B cell (primary cell): ENCODE measurements around the gene PALM. TPM values are rescaled to one million over a fixed set of nuclear protein-coding genes. Genes with fewer than 3 reads are reported as not detected.
A peak's percentile ranks its signal among the peaks of the same experiment; 100 is the strongest.

Experiments used
- ATAC-seq: fragments of 200-7000 bp; cut with Tn5 transposase; one replicate; pipeline ENCODE4 v1.10.0; 2021; ENCODE audit warnings: low read depth, mild to moderate bottlenecking, moderate number of reproducible peaks, moderate library complexity
- CTCF ChIA-PET: fragments of 350-600 bp; sonication (Branson Sonifier 250); formaldehyde crosslinking; loops from one replicate; lab custom pipeline; 2021; ENCODE audit warnings: antibody characterized with exemption, inconsistent platforms; lab: Charles Lee
- POLR2A ChIA-PET: fragments of 350-600 bp; sonication (Branson Sonifier 250); formaldehyde crosslinking; loops from one replicate; lab custom pipeline; 2021; ENCODE audit warnings: antibody characterized with exemption; lab: Charles Lee
- DNase-seq: peaks from one replicate; pipeline ENCODE4 v3.0.0; 2013
- H2AFZ ChIP-seq: 2 replicates; pipeline ENCODE4 v1.6.1; 2012; ENCODE audit warnings: mild to moderate bottlenecking, low read depth, low read length; ENCODE audit not compliant: insufficient read depth, poor library complexity, severe bottlenecking
- H3K27ac ChIP-seq, 2 donors: 1 replicate in 1 of 2; 2 replicates in 1 of 2; pipeline ENCODE4 v1.5.1; 2012 to 2013; ENCODE audit warnings: low read length in 2 of 2, mild to moderate bottlenecking in 2 of 2, moderate library complexity in 1 of 2
- H3K27me3 ChIP-seq, 4 experiments: fragments of 200-600 bp in 1 of 4; sonication (generic) in 1 of 4; replicated peaks in 1 of 4; 1 replicate in 2 of 4; 2 replicates in 2 of 4; pipeline versions ENCODE4 v1.6.1 to v1.7.0; 2013 to 2016; ENCODE audit warnings: low read length in 3 of 4, mild to moderate bottlenecking in 2 of 4, mixed read lengths in 1 of 4, moderate library complexity in 1 of 4; ENCODE audit not compliant: insufficient read depth in 4 of 4, control insufficient read depth in 3 of 4; ENCODE audit errors: control extremely low read depth in 1 of 4
- H3K36me3 ChIP-seq, 2 experiments: replicated peaks in 1 of 2; 1 replicate in 1 of 2; 2 replicates in 1 of 2; pipeline versions ENCODE4 v1.6.1 to v1.7.1; 2013; ENCODE audit warnings: low read length in 1 of 2; ENCODE audit not compliant: insufficient read depth in 2 of 2, control insufficient read depth in 1 of 2; ENCODE audit errors: control extremely low read depth in 1 of 2, extremely low read depth in 1 of 2
- H3K4me1 ChIP-seq, 2 donors: fragments of 200-600 bp in 1 of 2; sonication (generic) in 1 of 2; 1 replicate in 1 of 2; 2 replicates in 1 of 2; pipeline versions ENCODE4 v1.5.1 to v1.6.1; 2013 to 2017; ENCODE audit warnings: low read length in 2 of 2; ENCODE audit not compliant: control insufficient read depth in 2 of 2, insufficient read depth in 2 of 2
- H3K4me2 ChIP-seq: replicated peaks from 2 replicates; pipeline ENCODE3; 2012; ENCODE audit warnings: mild to moderate bottlenecking, low read depth, low read length; ENCODE audit not compliant: poor library complexity, severe bottlenecking
- H3K4me3 ChIP-seq, 5 experiments: fragments of 200-600 bp in 1 of 5; sonication (generic) in 1 of 5; 1 replicate in 3 of 5; 2 replicates in 2 of 5; pipeline versions ENCODE4 v1.5.1 to v1.7.0; 2011 to 2016; ENCODE audit warnings: low read length in 4 of 5, mild to moderate bottlenecking in 4 of 5, low read depth in 2 of 5, control low read depth in 1 of 5, moderate library complexity in 1 of 5; ENCODE audit not compliant: insufficient read depth in 1 of 5; ENCODE audit errors: control extremely low read depth in 1 of 5, extremely low read depth in 1 of 5
- H3K79me2 ChIP-seq: fragments of 200-600 bp; sonication (generic); one replicate; pipeline ENCODE4 v1.6.0; 2016; ENCODE audit warnings: low read length; ENCODE audit not compliant: control insufficient read depth, insufficient read depth
- H3K9ac ChIP-seq: fragments of 200-600 bp; sonication (generic); 2 replicates; pipeline ENCODE4 v1.6.1; 2017; ENCODE audit warnings: mild to moderate bottlenecking, low read length, moderate library complexity
- H3K9me3 ChIP-seq, 3 donors: one replicate each; pipeline versions ENCODE4 v1.6.1 to v1.7.1; 2013; ENCODE audit warnings: low read length in 2 of 3; ENCODE audit not compliant: control insufficient read depth in 2 of 3, insufficient read depth in 1 of 3; ENCODE audit errors: control extremely low read depth in 1 of 3
- H4K20me1 ChIP-seq: 2 replicates; pipeline ENCODE4 v1.6.0; 2012; ENCODE audit warnings: mild to moderate bottlenecking, low read length; ENCODE audit not compliant: insufficient read depth, control insufficient read depth, poor library complexity, severe bottlenecking
- H3K27ac Mint-ChIP-seq: one replicate; pipeline ENCODE4 v1.8.0; 2021; ENCODE audit warnings: mixed read lengths
- H3K27me3 Mint-ChIP-seq: one replicate; pipeline ENCODE4 v1.8.0; 2021; ENCODE audit warnings: mixed read lengths
- H3K4me1 Mint-ChIP-seq: one replicate; pipeline ENCODE4 v1.8.0; 2021; ENCODE audit warnings: mixed read lengths
- H3K4me3 Mint-ChIP-seq: one replicate; pipeline ENCODE4 v1.8.0; 2021; ENCODE audit warnings: mixed read lengths
- H3K9me3 Mint-ChIP-seq: one replicate; pipeline ENCODE4 v1.8.0; 2022; ENCODE audit warnings: mixed read lengths; ENCODE audit not compliant: insufficient read depth
- CTCF ChIP-seq: fragments of 200-600 bp; IDR thresholded peaks from one replicate; pipeline ENCODE4 v1.8.0; 2022; ENCODE audit warnings: antibody characterized with exemption, mild to moderate bottlenecking
- EZH2 ChIP-seq: IDR thresholded peaks from 2 replicates; pipeline ENCODE4 v1.6.1; 2012; ENCODE audit warnings: borderline replicate concordance, low read depth, mild to moderate bottlenecking, moderate library complexity, low read length; ENCODE audit not compliant: insufficient read depth, poor library complexity, severe bottlenecking
- WGBS: methylation state at CpG from one replicate; pipeline ENCODE4 v1.1.5; 2013; ENCODE audit warnings: missing lambda C conversion rate; ENCODE audit not compliant: insufficient coverage; 5-methylcytosine and 5-hydroxymethylcytosine counted together
- intact Hi-C: fragments of 100-400 bp; cut with micrococcal nuclease; formaldehyde crosslinking; loops from one replicate; pipeline ENCODE4 v1.10.0; 2022
- polyA plus RNA-seq: library from polyadenylated mRNA; depleted of rRNA; stranded (reverse); fragments of >200 nt; gene quantifications from 2 replicates; pipeline ENCODE4 v1.2.3, GENCODE V29; 2012
- total RNA-seq, 2 donors: library from RNA; stranded (reverse); fragments of 120-200 nt in 1 of 2; gene quantifications; 1 replicate in 1 of 2; 2 replicates in 1 of 2; pipeline versions ENCODE4 v1.2.3 to v1.2.4, GENCODE V29; 2013 to 2022

The PALM gene
- total and polyA plus RNA-seq, 2 donors (not counting 1 experiment from before 2014, with no cell fraction given) = 0.15 TPM; not detected in 1

GRCh38 chr19:769616-770015 is 60.9 kb downstream of the PALM start:
- Mint-ChIP-seq H3K27me3 (peaks cover 10% of the 10 kb centered on the region), H3K27ac (no peak overlapping the region), H3K9me3 (no peaks in the 10 kb centered on the region), H3K4me1 (peaks cover 2% of the 10 kb centered on the region), H3K4me3 (no peak overlapping the region)
- POLR2A ChIA-PET = no interaction called here
- peak; percentile 33 for DNase-seq
- Histone ChIP-seq H3K27ac (no peak overlapping the region), H3K36me3 (no peaks in the 10 kb centered on the region), H3K79me2 (no peaks in the 10 kb centered on the region), H3K9me3 (no peaks in the 10 kb centered on the region), H3K4me2 (no peak overlapping the region), H2AFZ (no peak overlapping the region), H3K27me3 (peaks cover 0 to 24% (median 0%) of the 10 kb centered on the region in 4 experiments), H3K4me1 (peaks cover 0 to 3% of the 10 kb centered on the region in 2 donors), H4K20me1 (no peaks in the 10 kb centered on the region), H3K9ac (no peak overlapping the region), H3K4me3 (no peak overlapping the region)
- ATAC-seq = no peak
- WGBS = 90% methylated on average over 2 of the region's 6 CpGs
- intact Hi-C loops = loop anchor here (1.0 to 2.0 kb wide), 2 partner anchors 87 to 215 kb away; partner anchors contain the start of gene WDR18
- TF ChIP-seq CTCF = no peak
- CTCF ChIA-PET = interaction anchor here (0.8 to 2.3 kb wide), 5 partner anchors 94 to 778 kb away, joined by 5 to 14 read pairs (median 5); partner anchors contain the start of gene WDR18

GRCh38 chr19:771332-771785 is 62.6 kb downstream of the PALM start:
- no peaks in the 10 kb centered on the region for H4K20me1 ChIP-seq
- CTCF ChIA-PET = interaction anchor here (0.7 to 1.4 kb wide), 5 partner anchors 89 to 266 kb away, joined by 3 to 5 read pairs (median 3); partner anchors contain the start of gene WDR18
- intact Hi-C loops = loop anchor here (2.0 kb wide), 1 partner anchor 85 kb away; no protein-coding TSS in a partner anchor
- H3K27me3 Mint-ChIP-seq = peaks cover 10% of the 10 kb centered on the region
- POLR2A ChIA-PET = no interaction called here
- H3K27ac ChIP-seq = no peak overlapping the region
- H3K79me2 ChIP-seq = no peaks in the 10 kb centered on the region
- no peak overlapping the region for H2AFZ ChIP-seq
- no peak overlapping the region for H3K4me3 Mint-ChIP-seq
- H3K4me1 ChIP-seq = peaks cover 0 to 3% of the 10 kb centered on the region in 2 donors
- H3K4me3 ChIP-seq = no peak overlapping the region
- H3K27ac Mint-ChIP-seq = no peak overlapping the region
- no peak overlapping the region for H3K9ac ChIP-seq
- no peaks in the 10 kb centered on the region for H3K9me3 Mint-ChIP-seq
- H3K27me3 ChIP-seq = peaks cover 0 to 15% (median 0%) of the 10 kb centered on the region in 4 experiments
- no peaks in the 10 kb centered on the region for H3K36me3 ChIP-seq
- WGBS = 14% methylated on average over 5 of the region's 6 CpGs
- H3K4me1 Mint-ChIP-seq = peaks cover 2% of the 10 kb centered on the region
- ATAC-seq = peak; percentile 45
- H3K9me3 ChIP-seq = no peaks in the 10 kb centered on the region
- H3K4me2 ChIP-seq = no peak overlapping the region
- peak; percentile 50 for DNase-seq
- TF ChIP-seq CTCF (peak; percentile 48), EZH2 (no peak)
